GM19351 (cell line): ENCODE data around the gene EXOC8.

Experiments
- ATAC-seq: cut with Tn5 transposase; IDR thresholded peaks from one replicate; pipeline ENCODE4 v1.9.1; 2021; ENCODE audit warnings: mild to moderate bottlenecking, moderate library complexity; ENCODE audit not compliant: unreplicated experiment

The EXOC8 gene

DNA sequence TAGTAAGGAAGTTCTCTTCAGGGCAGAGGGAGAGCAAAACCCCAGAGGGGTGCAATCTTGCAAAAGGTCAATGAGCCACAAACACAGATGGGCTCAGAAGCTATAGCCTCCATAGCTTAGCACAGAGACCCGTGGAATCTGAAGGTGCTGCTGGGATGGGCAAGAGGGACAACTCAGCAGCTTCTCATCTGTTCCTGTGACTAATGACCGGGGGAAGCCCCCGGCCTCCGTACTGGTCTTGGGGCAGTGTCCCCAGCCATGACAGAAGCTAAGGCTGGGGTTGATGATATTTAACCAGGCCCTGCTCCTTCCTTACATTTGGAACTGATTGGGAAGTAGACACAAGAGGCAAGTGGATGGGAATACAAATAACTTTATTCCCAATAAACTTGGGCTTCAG is 19.1 kb downstream of the EXOC8 start:
- no peak for ATAC-seq

DNA sequence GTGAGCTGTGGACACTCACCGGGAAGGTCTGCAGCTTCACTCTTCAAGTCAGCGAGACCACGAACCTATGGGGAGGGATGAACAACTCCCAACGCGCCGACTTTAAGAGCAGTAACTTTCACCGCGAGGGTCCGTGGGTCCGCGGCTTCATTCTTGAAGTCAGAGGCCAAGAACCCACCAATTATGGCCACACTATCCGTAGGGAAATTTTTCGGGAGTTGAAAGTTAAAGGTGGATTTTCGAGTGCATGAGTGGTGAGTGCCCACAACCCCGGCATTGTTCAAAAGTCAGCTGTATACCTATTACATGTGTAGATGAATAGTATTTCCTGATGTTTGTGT is 19.7 kb downstream of the EXOC8 start:
- no peak for ATAC-seq

GRCh38 chr1:231317306-231318014 is 20.2 kb downstream of the EXOC8 start:
- no peak for ATAC-seq

GRCh38 chr1:231315887-231316286 is 21.8 kb downstream of the EXOC8 start:
- peak; percentile 96 for ATAC-seq

DNA sequence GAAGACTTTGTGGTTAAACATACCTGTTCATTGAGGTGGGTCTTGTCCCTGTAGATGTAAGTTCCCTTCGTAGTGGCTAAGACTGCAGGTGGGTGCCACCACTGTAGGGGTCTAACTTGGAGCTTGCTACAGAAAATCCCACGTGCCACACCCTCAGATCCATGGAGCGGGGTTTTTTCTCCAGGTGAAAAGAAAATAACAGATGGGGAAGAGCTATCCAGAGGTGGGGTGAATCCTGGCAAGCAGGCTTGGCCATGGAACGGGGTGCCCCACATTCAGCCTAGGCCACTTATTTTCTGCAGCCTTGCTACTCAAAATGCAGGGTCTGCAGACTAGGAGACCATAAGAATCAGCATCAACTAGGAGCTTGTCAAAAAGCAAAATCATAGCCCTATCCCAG is 24.0 kb downstream of the EXOC8 start:
- no peak for ATAC-seq

DNA sequence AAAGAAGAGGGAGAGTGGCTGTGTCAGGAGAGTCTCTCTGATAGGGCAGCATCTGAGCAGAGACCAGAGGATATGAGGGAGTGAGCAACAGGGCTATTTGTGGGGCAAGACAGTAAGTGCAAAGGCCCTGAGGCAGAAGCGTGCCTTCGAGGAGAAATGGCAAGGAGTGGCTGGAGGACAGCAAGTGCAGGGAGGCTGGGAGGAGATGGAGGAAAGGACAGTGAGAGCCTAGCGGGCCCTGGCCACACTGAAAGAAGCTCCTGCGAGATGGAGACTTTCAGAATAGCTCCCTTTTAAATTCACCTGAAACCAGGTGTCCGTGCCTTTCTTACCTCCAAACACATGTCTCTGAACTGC is 25.2 kb downstream of the EXOC8 start:
- no peak for ATAC-seq

- no peak for ATAC-seq
Measured at GRCh38 chr1:231311720-231312431, 25.8 kb downstream of the EXOC8 start.

DNA sequence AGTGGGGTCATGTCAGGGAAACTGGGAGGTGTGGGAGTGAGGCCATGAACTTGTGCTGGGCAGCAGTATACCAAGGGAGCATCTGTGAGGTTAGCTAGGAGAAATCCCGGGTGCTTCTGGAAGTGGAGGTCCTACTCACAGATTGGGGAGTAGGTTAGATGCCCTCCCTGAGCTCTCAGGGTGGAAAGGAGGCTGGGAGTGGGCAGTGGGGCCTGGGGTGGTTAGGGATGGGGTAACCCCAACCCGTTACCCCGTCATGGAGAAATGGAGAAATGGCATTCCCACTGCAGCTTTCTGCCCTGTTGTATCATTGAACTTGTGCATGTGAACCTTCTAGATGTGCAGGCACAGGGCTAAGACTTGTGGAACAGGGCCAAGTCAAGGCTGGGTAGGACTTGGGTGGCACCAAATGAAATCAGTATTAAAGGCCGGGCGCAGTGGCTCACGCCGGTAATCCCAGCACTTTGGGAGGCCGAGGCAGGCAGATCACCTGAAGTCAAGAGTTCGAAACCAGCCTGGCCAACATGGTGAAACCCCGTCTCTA is 27.2 kb downstream of the EXOC8 start:
- no peak for ATAC-seq

DNA sequence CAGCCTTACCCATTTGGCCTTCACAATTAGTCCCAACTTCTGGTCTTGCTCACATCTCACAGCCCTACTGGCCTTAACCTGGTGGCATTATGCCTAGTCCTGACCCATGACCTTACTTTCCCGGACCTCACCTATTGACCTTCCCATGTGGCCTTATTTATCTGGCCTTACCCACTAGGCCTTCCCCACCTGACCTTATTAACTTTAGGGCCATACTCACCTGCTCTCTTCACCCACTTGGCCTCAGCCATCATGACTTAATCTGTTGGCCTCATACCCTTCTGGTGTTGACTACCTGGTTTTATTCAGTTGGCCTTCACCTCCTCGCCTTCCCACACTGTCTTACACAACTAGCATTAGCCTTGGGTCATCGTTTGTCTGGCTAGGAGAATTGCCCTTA is 35.7 kb downstream of the EXOC8 start:
- ATAC-seq: no peak

GRCh38 chr1:231295938-231296337 is 41.7 kb downstream of the EXOC8 start:
- ATAC-seq: no peak

DNA sequence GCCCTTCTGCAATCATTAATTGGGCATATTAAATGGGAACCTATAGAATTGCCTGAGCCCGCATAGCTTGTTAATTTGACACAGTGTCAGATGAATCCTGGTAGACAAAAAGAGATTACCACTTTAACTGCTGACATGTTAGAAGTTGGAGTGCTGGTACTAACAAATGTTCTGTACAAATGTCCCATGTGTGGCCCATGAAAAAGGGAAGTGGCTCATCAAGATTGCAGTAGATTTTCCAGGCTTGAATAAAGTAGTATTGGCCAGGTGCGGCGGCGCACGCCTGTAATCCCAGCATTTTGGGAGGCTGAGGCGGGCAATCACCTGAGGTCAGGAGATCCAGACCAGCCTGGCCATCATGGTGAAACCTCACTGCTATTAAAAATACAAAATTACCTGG is 51.0 kb downstream of the EXOC8 start:
- ATAC-seq: no peak

DNA sequence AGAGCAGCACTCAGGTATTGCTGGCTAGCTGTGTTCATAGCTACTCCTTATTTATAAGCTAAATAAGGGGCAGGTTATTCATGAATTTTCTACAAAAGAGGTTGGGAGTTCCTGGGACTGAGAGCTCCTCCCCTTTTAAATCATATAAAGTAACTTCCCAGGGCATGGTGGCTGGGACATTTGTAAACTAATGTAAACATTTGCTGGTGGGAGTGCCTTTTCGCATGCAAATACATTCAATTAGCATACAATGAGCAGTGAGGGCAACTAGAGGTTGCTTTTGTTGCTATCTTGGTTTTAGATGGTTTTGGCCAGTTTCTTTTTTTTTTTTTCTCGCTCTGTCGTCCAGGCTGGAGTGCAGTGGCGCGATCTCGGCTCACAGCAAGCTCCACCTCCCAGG is 53.2 kb downstream of the EXOC8 start:
- no peak for ATAC-seq
